ENCODE data around the gene ZNF442.

ZNF442 gene

DNA sequence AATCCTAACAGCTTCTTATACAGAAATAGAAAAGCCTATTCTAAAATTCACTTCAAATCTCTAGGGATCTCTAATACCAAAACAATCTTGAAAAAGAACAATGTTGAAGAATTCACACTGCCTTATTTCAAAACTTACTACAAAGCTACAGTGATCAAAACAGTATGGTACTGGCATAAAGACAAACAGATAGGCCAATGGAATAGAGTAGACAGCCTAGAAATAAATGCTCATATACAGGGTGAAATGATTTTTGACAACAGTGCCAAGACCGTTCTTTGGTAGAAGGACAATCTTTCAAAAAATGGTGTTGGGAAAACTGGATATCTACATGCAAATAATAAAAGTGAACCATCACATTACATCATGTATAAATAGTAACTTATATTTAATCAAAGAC, 20.3 kb downstream of the ZNF442 start:
- H3K27ac ChIP-seq = no peak overlapping the region
- TF ChIP-seq, protein P1, sequence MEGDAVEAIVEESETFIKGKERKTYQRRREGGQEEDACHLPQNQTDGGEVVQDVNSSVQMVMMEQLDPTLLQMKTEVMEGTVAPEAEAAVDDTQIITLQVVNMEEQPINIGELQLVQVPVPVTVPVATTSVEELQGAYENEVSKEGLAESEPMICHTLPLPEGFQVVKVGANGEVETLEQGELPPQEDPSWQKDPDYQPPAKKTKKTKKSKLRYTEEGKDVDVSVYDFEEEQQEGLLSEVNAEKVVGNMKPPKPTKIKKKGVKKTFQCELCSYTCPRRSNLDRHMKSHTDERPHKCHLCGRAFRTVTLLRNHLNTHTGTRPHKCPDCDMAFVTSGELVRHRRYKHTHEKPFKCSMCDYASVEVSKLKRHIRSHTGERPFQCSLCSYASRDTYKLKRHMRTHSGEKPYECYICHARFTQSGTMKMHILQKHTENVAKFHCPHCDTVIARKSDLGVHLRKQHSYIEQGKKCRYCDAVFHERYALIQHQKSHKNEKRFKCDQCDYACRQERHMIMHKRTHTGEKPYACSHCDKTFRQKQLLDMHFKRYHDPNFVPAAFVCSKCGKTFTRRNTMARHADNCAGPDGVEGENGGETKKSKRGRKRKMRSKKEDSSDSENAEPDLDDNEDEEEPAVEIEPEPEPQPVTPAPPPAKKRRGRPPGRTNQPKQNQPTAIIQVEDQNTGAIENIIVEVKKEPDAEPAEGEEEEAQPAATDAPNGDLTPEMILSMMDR (conservative IDR thresholded peaks at IDR 0.05) = no peak
- TF ChIP-seq ZFX (IDR thresholded peaks at IDR 0.05) = no peak

DNA sequence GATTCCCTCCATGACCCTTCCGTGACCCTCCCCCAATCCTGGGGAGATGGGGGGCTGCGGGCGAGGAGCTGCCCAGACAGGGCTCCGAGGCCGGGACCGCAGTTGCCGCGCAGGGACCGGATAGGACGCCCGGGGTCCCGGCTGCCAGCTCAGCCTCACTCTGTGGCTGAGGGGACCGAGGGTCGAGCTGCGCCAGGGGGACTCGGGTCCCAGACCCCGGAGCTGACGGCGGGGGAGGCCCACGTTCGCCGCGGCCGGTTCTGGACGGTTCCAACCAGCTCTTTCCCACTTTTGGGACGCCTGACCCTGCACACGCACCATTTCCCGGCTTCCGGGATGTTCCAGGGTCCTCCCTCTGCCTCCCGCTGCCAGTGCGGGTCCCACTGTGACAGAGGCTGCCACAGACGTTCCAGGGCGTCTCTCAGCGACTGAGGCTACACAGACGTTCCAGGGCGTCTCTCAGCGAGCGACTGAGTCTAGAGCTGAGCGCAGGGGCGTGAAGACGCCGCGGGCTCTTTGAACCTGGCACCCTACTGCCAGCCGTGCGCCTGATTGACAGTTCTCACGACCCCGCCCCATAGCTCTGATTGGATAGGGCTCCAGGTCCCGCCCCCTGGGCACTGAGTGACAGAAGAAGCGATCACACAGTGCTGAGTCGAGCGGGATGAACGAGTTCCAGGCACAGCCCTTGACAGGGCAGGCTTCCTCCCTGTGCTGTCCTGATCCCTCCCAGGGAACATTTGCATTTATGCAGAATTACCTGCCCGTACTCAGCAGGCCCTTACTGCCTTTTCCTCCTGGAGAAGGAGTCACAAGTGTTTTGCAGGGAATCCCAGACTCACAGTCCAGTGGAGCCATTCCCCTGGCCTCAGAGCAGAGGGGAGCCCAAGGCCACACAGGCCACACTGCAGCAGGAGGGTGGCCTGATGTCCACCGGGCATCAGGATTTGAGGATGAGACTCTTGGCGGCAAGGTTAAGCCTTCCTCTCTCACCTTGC, 32.0 kb downstream of the ZNF442 start, which contains the start of gene ZNF563:
ZNF563 (minus strand) TSS at position 472 of the 998 bp plus-strand sequence; CDS start at position 321, 151 bp downstream.
- H3K27ac ChIP-seq = peak within 1 kb of the TSS; percentile 74

DNA sequence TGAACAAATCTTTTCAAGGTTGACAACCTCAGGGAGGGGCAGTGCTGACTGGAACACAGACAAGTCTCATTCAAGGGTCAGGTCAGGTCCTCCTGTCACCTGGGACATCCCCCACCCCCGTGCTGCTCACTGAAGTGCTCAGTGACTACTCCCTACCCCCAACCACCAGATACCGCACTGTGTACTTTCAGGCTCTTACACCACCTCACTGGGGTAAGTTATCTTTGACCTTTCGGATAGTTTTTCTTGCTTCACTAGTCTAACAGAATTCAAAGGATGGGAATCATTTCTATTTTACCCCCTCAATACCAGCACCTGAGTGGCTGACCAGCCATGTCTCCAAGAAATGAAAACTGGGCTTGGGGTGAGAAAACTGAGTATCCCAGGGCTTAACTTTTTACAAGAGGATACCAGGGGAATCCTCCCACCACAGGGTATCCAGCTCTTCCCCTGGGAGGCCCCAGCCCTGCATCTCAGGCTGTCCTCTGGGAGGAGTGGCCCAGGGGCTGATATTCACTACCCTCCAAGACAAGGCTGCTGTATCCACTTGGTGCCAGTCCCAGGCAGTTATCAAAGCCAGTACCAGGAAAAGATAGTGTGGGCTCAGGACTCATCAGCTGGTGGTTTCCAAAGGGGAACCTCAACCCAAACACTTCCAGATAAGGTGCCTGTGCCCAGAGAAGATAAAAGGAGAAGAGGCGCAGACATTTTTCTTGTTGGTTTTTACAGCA, 34.1 kb downstream of the ZNF442 start:
- H3K27ac ChIP-seq = no peak overlapping the region

More for the DNA sequence above, 32.0 kb downstream of the ZNF442 start, which contains the start of gene ZNF563:
- TF ChIP-seq, protein P1 (conservative IDR thresholded peaks at IDR 0.05) = no peak
- no peak for TF ChIP-seq ZFX (IDR thresholded peaks at IDR 0.05)

DNA sequence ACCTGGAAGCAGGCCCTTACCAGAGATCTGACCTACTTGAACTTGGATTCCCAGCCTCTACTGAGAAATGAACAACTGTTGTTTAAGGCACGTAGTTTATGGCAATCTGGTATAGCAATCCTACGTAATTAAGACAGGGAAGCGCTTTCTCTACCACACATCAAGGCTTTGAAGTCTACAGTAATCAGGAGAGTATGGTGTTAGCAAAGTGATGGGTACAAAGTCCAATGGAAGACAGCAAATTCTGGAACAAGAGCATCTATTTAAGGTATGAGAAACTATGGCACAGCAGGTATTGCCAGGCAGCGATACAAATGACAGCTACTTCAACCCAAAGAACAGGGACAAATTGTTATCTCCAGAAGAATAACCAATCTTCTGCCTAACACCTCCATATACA, 35.1 kb downstream of the ZNF442 start:
- TF ChIP-seq ZFX (IDR thresholded peaks at IDR 0.05) = no peak
- TF ChIP-seq, protein P1 (conservative IDR thresholded peaks at IDR 0.05) = no peak
- H3K27ac ChIP-seq = no peak overlapping the region

More for the DNA sequence above, 34.1 kb downstream of the ZNF442 start:
- TF ChIP-seq, protein P1 (conservative IDR thresholded peaks at IDR 0.05) = no peak
- TF ChIP-seq ZFX (IDR thresholded peaks at IDR 0.05) = no peak

DNA sequence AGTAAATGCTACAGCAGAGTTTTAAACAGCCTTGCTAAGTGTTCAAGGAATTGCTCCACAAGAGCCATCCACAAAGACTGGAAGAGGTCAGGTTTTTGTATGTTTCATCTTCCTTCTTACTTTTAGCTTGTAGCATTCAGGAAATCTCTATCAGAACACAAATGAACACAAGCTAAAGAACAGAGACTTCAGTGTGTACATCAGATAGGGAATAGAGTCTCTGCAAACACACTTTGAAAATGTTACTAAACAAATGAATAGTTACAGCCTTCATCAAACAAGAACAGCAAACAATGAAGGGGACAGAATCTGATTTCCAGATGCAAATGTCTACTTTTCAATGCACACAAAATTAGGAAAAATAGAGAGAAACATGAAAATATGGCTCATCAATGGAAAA, 39.8 kb downstream of the ZNF442 start:
- no peak overlapping the region for H3K27ac ChIP-seq
- TF ChIP-seq ZFX (IDR thresholded peaks at IDR 0.05) = no peak
- TF ChIP-seq, protein P1 (conservative IDR thresholded peaks at IDR 0.05) = no peak

DNA sequence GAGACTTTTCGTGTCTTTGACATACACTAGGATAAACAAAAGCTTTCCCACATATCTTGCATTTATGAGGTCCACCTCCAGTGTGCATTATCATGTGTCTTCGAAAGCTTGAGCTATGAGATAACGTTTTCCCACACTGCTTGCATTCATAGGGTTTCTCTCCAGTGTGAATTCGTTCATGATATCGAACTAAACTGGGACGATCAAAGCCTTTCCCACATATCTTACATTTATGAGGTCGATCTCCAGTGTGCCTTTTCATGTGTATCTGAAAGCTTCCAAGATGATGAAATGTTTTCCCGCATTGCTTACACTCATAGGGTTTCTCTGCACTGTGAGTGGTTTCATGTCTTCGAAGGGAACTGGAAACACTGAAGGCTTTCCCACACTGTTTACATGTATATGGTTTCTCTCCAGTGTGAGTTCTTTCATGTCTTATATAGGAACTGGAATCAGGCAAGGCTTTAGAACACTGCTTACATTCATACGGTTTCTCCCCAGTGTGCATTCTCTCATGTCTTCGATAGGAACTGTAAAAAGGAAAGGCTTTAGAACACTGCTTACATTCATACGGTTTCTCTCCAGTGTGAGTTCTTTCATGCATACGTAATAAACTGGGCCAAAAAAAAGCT, 46.6 kb downstream of the ZNF442 start:
- no peak for TF ChIP-seq ZFX (IDR thresholded peaks at IDR 0.05)
- TF ChIP-seq, protein P1 (conservative IDR thresholded peaks at IDR 0.05) = no peak
- no peak overlapping the region for H3K27ac ChIP-seq

All from C4-2B (cell line).